Measurements from ENCODE around the gene SOS2.
A peak's percentile ranks its signal among the peaks of the same experiment; 100 is the strongest.

SOS2 gene

GRCh38 chr14:50113381-50114035, 117.9 kb downstream of the SOS2 start:
- DNase-seq: no peak

DNA sequence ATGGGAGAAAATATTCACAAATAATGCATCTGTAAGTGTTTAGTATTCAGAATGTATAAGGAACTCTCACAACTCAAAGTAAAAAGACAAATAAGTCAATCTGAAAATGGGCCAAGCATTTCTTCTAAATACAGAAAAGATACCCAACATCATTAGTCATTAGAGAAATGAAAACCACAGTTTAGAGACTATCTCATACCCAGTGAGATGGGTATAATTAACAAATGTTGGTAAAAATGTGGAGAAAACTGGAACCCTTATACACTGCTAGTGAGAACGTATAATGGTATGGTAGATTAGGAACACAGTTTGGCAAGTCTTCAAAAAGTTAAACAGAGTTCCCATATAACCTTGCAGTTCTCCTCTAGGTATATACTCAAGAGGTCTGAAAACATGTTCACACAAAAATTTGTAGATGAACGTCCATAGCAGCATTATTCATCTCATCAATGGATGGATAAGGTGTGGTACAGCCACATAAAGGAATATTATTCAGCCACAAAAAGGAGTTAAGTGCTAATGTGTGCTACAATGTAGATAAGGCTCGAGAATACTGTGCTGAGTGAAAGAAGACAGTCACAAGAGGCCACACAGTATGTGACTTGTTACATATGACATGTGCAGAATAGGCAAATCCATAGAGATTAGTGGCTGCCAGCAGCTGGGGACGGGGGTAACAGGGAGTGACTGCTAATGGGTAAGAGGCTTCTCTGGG, 120.9 kb downstream of the SOS2 start:
- no peak for DNase-seq

DNA sequence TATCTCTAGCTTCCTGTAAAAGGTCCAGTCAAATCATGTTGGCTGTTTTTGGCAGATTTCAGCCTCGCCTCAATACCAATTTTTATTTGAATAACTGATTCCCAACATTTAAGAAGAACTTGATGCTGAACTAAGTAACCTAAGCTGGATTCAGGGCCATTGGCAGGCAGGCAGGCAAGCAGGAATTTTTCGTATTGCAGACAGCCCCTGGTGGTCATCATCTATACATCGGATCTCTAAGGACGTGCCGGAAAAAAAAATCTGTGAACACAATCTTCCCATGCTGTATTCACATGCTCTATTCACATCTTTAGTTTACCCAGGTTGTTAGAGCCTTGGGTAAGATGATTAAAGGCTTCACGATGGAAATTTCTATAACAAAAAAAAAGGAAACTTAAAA, 122.0 kb downstream of the SOS2 start:
- peak; percentile 24 for DNase-seq

DNA sequence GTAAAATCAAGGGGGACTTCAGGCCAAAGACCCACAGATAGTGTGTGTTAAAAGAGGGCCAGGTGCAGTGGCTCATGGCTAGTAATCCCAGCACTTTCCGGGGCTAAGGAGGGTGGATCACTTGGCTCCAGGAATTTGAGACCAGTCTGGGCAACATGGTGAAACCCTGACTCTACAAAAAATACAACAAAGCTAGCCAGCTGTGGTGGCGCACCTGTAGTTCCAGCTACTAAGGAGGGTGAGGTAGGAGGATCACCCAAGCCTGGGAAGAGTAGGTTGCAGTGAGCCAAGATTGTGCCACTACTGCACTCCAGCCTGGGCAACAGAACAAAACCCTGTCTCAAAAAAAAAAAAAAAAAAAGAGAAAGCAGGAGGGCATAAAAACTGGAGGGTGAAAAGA, 123.5 kb downstream of the SOS2 start:
- no peak for DNase-seq

GRCh38 chr14:50106178-50106577, 125.2 kb downstream of the SOS2 start:
- DNase-seq: no peak

- DNase-seq: no peak
Observed at GRCh38 chr14:50103558-50103957, 127.8 kb downstream of the SOS2 start.

DNA sequence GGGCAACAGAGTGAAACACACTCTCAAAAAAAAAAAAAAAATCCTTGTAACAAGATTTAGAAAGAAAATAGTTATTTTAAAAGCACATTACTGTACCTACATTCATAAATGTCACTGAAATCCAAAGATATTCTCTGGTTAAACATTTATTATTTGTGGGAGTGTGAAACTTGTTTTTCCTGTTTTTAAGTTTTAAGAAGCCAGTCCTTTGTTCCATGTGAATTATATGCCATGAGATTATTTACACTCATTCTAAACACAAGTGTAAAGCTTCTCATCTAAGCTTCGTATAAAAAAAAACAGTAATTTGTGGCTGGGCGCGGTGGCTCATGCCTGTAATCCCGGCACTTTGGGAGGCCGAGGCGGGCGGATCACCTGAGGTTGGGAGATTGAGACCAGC, 130.0 kb downstream of the SOS2 start:
- DNase-seq: peak; percentile 29

GRCh38 chr14:50100805-50101204, 130.6 kb downstream of the SOS2 start:
- DNase-seq: no peak

GRCh38 chr14:50099335-50099734, 132.0 kb downstream of the SOS2 start:
- DNase-seq: no peak

- DNase-seq: no peak
Observed at GRCh38 chr14:50095895-50096294, 135.5 kb downstream of the SOS2 start.

DNA sequence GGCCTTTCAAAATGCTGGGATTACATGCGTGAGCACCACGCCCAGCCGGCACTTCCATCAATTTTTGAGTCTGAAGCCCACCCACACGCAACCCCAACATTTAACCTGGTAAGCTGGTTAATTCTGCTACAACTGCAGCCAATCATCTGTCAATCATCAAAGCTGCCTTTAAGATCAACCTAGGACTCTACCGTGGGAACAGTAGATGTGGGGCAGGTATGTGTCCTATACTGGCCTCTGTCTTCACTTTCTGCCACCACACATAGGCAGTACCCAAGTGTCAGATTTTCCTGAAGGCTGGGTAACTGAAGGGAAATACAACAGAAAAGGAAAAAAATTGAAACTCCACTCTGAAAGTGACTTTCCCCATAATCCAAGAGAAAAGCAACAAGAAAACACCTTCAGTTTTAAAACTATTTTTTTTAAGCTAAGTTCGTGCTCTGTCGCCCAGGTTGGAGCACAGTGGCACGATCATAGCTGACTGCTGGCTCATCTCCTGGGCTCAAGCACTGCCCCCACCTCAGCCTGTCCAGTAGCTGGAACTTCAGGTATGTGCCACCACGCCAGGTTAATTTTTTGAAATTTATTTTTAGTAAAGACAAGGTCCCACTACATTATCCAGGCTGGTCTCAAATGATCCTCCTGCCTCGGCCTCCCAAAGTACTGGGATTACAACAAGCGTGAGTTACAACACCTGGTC, 137.2 kb downstream of the SOS2 start:
- DNase-seq: no peak

- no peak for DNase-seq
Observed at GRCh38 chr14:50093496-50093895, 137.9 kb downstream of the SOS2 start.

GRCh38 chr14:50092006-50092555, 139.3 kb downstream of the SOS2 start:
- no peak for DNase-seq

GRCh38 chr14:50091240-50091913, 140.0 kb downstream of the SOS2 start:
- no peak for DNase-seq

GRCh38 chr14:50089208-50089607, 142.2 kb downstream of the SOS2 start:
- no peak for DNase-seq

GRCh38 chr14:50088731-50089130, 142.6 kb downstream of the SOS2 start:
- no peak for DNase-seq

- DNase-seq: no peak
Observed at GRCh38 chr14:50088117-50088515, 143.3 kb downstream of the SOS2 start.

DNA sequence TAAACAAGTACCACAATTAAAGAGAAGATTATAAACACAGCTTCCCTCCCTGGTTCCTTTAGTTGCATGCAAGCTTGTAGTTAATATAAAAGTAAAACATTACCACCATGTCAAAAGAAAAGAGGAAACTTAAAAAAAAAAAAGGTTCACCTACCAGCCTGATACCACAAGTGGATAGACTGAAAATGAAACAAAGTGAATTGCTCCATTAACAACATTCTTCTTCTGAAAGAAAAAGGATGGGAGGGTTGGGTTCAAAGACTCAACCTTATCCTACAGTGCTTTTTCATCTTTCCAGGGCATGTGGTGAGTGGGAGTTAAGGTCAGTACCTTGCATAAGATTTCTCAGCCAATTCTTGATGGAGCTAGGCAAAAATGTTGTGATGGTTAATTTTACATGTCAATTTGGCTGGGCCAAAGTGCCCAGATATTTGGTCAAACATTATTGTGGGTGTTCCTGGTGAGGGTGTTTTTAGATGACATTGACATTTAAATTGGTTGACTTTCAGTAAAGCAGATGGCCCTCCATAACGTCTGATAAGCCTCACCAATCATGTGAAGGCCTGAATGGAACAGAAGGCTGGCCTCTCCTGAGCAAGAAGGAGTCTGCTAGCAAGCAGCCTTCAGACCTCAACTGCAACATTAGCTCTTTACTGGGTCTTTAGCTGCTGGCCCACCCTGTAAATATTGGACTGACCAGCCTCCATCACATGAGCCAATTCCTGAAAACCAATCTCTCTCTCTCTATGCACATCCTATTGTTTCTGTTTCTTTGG, 143.8 kb downstream of the SOS2 start:
- no peak for DNase-seq

- DNase-seq: no peak
Observed at GRCh38 chr14:50086321-50086711, 145.1 kb downstream of the SOS2 start.

- DNase-seq: no peak
Observed at GRCh38 chr14:50085570-50086320, 145.6 kb downstream of the SOS2 start.

- DNase-seq: no peak
Observed at GRCh38 chr14:50084666-50085065, 146.7 kb downstream of the SOS2 start.
